ENCODE results near the gene SUCLG2. TPM values are rescaled to one million over a fixed set of nuclear protein-coding genes. Genes with fewer than 3 reads are reported as not detected.

SUCLG2 gene
- total RNA-seq, 1 donor from 2014 or later: 36.3 TPM

DNA sequence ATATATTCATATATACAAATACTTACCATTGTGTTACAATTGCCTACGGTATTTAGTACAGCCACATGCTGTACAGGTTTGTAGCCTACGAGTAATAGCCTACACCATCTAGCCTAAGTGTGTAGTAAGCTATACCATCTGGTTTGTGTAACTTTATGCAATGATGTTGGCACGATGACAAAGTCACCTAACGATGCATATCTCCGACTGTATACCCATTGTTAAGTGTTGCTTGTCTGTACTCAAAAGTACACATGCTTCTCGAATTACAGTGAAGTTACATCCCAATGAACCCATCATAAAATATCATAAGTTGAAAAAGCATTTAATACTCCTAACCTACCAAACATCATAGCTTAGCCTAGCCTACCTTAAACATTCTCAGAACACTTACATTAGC lies 329.2 kb downstream of the SUCLG2 start:
- Mint-ChIP-seq H3K36me3 (ENCODE audit: low read depth) (no peaks in the 10 kb centered on the region), H3K27me3 (ENCODE audit: low read depth) (peaks cover 10% of the 10 kb centered on the region), H3K4me1 (ENCODE audit: low read depth) (peaks cover 13% of the 10 kb centered on the region), H3K4me3 (ENCODE audit: low read depth) (no peak overlapping the region), H3K27ac (no peak overlapping the region), H3K9me3 (peaks cover 7% of the 10 kb centered on the region)
- no peak for DNase-seq (ENCODE audit: low spot score)
- intact Hi-C loops (cut with micrococcal nuclease): loop anchor here (5.0 kb wide), 1 partner anchor 33 kb away; no protein-coding TSS in a partner anchor

Measured in activated T-helper 2 cell treated with anti-CD3 and anti-CD28 coated beads, Interferon-gamma antibody, Interleukin-2, Interleukin-4, amounts not matched to agents 10 μg/mL and 5 μg/mL and 100 μg/mL, durations not matched to agents 14 hours and 24 hours and 36 hours (primary cell).